Sigmoid colon (tissue), 7 donors: ENCODE results near the gene C11orf52. TPM values are rescaled to one million over a fixed set of nuclear protein-coding genes. Genes with fewer than 3 reads are reported as not detected.

Source experiments
- DNase-seq: peaks from one replicate; pipeline ENCODE4 v3.0.0-alpha.2; 2019
- H3K27ac ChIP-seq, 4 donors: fragments of 200-600 bp; sonication (generic); one replicate each; pipeline ENCODE4 v1.5.1; 2016 to 2019; ENCODE audit warnings: mild to moderate bottlenecking in 1 of 4
- H3K27me3 ChIP-seq, 3 donors: fragments of 200-600 bp; sonication (generic); one replicate each; pipeline ENCODE4 v1.5.1; 2019; ENCODE audit warnings: mild to moderate bottlenecking in 1 of 3
- H3K36me3 ChIP-seq, 4 donors: fragments of 200-600 bp; sonication (generic); one replicate each; pipeline ENCODE4 v1.5.1; 2016 to 2019
- H3K4me1 ChIP-seq, 4 donors: fragments of 200-600 bp; sonication (generic); one replicate each; pipeline ENCODE4 v1.5.1; 2017 to 2019
- H3K4me3 ChIP-seq, 4 donors: fragments of 200-600 bp; sonication (generic); one replicate each; pipeline ENCODE4 v1.5.1; 2017 to 2019; ENCODE audit warnings: mild to moderate bottlenecking in 2 of 4, moderate library complexity in 1 of 4
- H3K9me3 ChIP-seq, 4 donors: fragments of 200-600 bp in 3 of 4; sonication (generic) in 3 of 4; one replicate each; pipeline versions ENCODE4 v1.5.1 to v1.6.1; 2013 to 2019
- EP300 ChIP-seq, 4 donors: sonication (generic); formaldehyde crosslinking; IDR thresholded peaks; one replicate each; pipeline ENCODE4 v1.6.1; 2017; ENCODE audit warnings: antibody characterized with exemption in 4 of 4
- POLR2A ChIP-seq, 2 donors: fragments of 450-650 bp; IDR thresholded peaks; one replicate each; pipeline ENCODE4 v1.6.1; 2016; ENCODE audit warnings: antibody characterized with exemption in 2 of 2, mild to moderate bottlenecking in 2 of 2, moderate library complexity in 2 of 2
- POLR2AphosphoS5 ChIP-seq, 4 donors: sonication (generic); formaldehyde crosslinking; IDR thresholded peaks; one replicate each; pipeline ENCODE4 v1.6.1; 2017; ENCODE audit warnings: antibody characterized with exemption in 4 of 4
- WGBS, 2 donors: extraction: QIAGEN DNeasy Blood & Tissue Kit; methylation state at CpG; one replicate each; pipeline ENCODE4 v1.1.7; 2013; 5-methylcytosine and 5-hydroxymethylcytosine counted together
- intact Hi-C: fragments of 100-400 bp; cut with DNase I; formaldehyde crosslinking; loops from one replicate; pipeline ENCODE4 v1.15.1; 2023
- polyA plus RNA-seq, 3 donors: library from polyadenylated mRNA; stranded (reverse); fragments of 200-250 nt; gene quantifications; one replicate each; pipeline ENCODE4 v1.2.3, GENCODE V29; 2013
- total RNA-seq, 4 donors: library from RNA; depleted of rRNA; stranded (reverse); fragments of >200 nt; gene quantifications; one replicate each; pipeline ENCODE4 v1.1.0, GENCODE V29; 2016
- TF ChIP-seq, protein P1 (sequence below), 4 experiments: fragments of 450-650 bp in 3 of 4; fragments of 200-600 bp in 1 of 4; IDR thresholded peaks; one replicate each; pipeline ENCODE4 v1.5.1; 2016 to 2019; ENCODE audit warnings: antibody characterized with exemption in 4 of 4, mild to moderate bottlenecking in 3 of 4, moderate library complexity in 2 of 4
- donor health status: healthy with polysubstance abuse.
- donor health status: Bipolar disorder and iron deficiency.
- donor health status: healthy.

The C11orf52 gene
- total and polyA plus RNA-seq, 7 donors: 3.9 to 17.8 (median 11.6) TPM; not detected in 3

DNA sequence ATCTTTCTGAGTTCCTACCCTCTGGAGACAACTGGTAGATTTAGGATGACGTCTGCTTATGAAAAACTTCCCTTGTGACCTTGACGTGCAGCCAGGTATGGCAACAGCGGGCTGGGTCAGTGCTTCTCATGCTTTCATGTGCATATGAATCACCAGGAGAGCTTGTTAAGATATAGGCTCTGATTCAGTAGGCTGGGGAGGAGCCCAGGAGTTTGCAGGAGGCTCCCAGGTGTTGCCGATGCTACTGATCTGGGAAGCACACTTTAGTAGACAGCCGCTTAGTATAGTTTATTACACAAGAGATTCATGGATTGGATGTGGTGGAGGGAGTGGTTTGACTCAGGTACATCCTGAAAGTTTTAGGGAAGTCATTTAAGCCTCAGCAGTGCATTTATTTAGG is 42.2 kb downstream of the C11orf52 start:
- WGBS, 2 donors: 25 to 70% methylated on average over 5 of the region's 5 CpGs
- H3K27me3 ChIP-seq: no peaks in the 10 kb centered on the region
- no peaks in the 10 kb centered on the region for H3K9me3 ChIP-seq
- H3K4me1 ChIP-seq: no peaks in the 10 kb centered on the region
- no peak for DNase-seq
- no peak overlapping the region for H3K27ac ChIP-seq
- intact Hi-C loops: no loop called here
- peaks cover 0 to 6% (median 0%) of the 10 kb centered on the region in 4 donors for H3K36me3 ChIP-seq
- TF ChIP-seq POLR2AphosphoS5 (IDR thresholded peaks at IDR 0.05): no peak
- no peak for TF ChIP-seq POLR2A (IDR thresholded peaks at IDR 0.05)
- TF ChIP-seq, protein P1, sequence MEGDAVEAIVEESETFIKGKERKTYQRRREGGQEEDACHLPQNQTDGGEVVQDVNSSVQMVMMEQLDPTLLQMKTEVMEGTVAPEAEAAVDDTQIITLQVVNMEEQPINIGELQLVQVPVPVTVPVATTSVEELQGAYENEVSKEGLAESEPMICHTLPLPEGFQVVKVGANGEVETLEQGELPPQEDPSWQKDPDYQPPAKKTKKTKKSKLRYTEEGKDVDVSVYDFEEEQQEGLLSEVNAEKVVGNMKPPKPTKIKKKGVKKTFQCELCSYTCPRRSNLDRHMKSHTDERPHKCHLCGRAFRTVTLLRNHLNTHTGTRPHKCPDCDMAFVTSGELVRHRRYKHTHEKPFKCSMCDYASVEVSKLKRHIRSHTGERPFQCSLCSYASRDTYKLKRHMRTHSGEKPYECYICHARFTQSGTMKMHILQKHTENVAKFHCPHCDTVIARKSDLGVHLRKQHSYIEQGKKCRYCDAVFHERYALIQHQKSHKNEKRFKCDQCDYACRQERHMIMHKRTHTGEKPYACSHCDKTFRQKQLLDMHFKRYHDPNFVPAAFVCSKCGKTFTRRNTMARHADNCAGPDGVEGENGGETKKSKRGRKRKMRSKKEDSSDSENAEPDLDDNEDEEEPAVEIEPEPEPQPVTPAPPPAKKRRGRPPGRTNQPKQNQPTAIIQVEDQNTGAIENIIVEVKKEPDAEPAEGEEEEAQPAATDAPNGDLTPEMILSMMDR (IDR thresholded peaks at IDR 0.05): no peak
- no peak for TF ChIP-seq EP300 (IDR thresholded peaks at IDR 0.05)
- no peak overlapping the region for H3K4me3 ChIP-seq

DNA sequence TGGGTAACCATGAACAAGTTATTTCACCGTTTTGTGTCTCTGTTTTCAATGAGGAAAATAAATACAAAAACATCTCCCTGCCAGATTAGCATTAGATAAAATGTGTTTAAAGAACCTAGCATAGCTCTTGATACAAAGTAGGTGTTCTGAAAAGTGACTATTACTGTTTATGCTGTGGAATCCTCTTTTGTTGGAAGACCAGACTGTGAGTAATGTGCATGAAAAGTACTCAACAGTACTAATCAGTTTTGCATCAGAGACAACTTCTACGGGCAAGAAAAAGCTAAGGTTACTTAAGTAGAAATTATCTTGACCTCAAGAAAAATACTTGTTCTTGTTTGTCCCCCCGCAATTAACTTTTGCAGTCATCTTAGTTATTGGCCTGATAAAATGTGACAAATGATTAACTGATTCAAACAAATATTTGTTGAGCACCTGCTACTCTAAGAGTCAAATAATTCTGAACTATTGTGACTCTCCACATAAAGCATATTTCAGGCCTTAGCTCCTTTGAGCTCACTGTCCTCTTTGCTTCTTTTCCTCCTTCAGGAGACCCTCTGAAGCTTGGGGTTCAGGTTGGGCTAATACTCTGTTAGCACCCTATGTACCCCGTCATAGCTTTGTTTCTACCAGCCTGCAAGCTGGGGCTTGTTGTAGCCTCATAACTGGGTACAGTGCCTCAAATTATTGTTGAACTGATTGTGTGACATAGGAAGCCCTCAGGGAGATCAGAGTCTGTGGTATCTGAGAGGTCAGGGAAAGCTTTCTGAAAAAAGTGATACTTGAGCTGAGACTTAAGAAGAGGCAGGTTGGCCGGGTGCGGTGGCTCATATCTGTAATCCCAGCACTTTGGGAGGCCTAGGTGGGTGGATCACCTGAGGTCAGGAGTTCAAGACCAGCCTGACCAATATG is 42.9 kb downstream of the C11orf52 start:
- no peaks in the 10 kb centered on the region for H3K4me1 ChIP-seq
- no peak for DNase-seq
- intact Hi-C loops: no loop called here
- H3K36me3 ChIP-seq: peaks cover 0 to 6% (median 0%) of the 10 kb centered on the region in 4 donors
- H3K9me3 ChIP-seq: no peaks in the 10 kb centered on the region
- 76 to 81% methylated on average over 6 of the region's 6 CpGs for WGBS, 2 donors
- H3K4me3 ChIP-seq: no peak overlapping the region
- TF ChIP-seq, protein P1 (IDR thresholded peaks at IDR 0.05): no peak
- TF ChIP-seq POLR2A (IDR thresholded peaks at IDR 0.05): no peak
- TF ChIP-seq EP300 (IDR thresholded peaks at IDR 0.05): no peak
- no peak for TF ChIP-seq POLR2AphosphoS5 (IDR thresholded peaks at IDR 0.05)
- H3K27me3 ChIP-seq: no peaks in the 10 kb centered on the region
- no peak overlapping the region for H3K27ac ChIP-seq

DNA sequence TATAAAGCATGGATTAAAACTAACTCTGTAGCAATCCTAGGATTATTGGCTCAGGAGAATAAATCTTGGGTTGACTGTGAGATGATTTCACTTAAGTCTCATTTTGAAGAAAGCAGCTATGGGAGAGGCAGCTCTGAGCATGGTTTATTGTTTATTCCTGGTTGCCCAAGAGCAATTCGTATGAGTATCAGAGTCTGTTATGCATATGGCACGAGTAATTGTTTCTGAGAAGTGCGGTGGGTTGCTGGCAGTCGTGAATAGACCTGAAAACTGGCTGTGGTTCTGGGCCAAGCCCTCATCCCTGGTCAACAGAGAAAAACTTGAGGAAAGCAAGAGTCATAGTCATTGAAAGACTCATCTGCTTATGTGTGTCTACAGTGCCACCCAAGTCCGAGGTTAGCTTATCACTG is 45.2 kb downstream of the C11orf52 start:
- DNase-seq: no peak
- H3K27ac ChIP-seq: no peak overlapping the region
- H3K4me3 ChIP-seq: no peak overlapping the region
- no peaks in the 10 kb centered on the region for H3K4me1 ChIP-seq
- H3K27me3 ChIP-seq: no peaks in the 10 kb centered on the region
- intact Hi-C loops: no loop called here
- no peaks in the 10 kb centered on the region for H3K9me3 ChIP-seq
- 87 to 93% methylated on average over 5 of the region's 5 CpGs for WGBS, 2 donors
- peaks cover 0 to 11% (median 0%) of the 10 kb centered on the region in 4 donors for H3K36me3 ChIP-seq
- no peak for TF ChIP-seq EP300 (IDR thresholded peaks at IDR 0.05)
- no peak for TF ChIP-seq POLR2A (IDR thresholded peaks at IDR 0.05)
- TF ChIP-seq, protein P1 (IDR thresholded peaks at IDR 0.05): no peak
- no peak for TF ChIP-seq POLR2AphosphoS5 (IDR thresholded peaks at IDR 0.05)

DNA sequence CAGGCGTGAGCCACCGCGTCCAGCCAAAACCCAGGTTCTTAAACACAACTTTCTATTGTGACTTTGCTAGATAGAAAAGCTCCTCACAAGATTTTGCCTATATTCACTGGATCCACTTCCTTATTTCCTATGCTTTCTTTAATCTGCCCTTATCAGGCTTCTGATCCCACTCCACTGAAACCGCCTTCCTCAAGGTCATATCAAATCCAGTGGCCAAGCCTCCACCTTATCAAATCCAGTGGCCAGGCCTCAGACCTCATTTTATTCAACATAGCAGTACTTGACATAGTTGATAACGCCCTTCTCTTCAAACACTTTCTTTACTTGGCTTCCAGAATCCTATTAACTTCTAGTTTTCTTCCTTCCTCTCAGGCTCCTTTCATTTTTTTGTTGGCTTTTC is 48.0 kb downstream of the C11orf52 start:
- no peak for TF ChIP-seq EP300 (IDR thresholded peaks at IDR 0.05)
- no peak for TF ChIP-seq POLR2AphosphoS5 (IDR thresholded peaks at IDR 0.05)
- no peak for TF ChIP-seq POLR2A (IDR thresholded peaks at IDR 0.05)
- TF ChIP-seq, protein P1 (IDR thresholded peaks at IDR 0.05): no peak
- H3K4me3 ChIP-seq: no peak overlapping the region
- H3K4me1 ChIP-seq: no peaks in the 10 kb centered on the region
- intact Hi-C loops: no loop called here
- no peaks in the 10 kb centered on the region for H3K27me3 ChIP-seq
- no peak for DNase-seq
- WGBS, 2 donors: 97% methylated on average over 5 of the region's 5 CpGs
- H3K36me3 ChIP-seq: peaks cover 0 to 27% (median 0%) of the 10 kb centered on the region in 4 donors
- no peak overlapping the region for H3K27ac ChIP-seq
- H3K9me3 ChIP-seq: no peaks in the 10 kb centered on the region
